ENCODE data around the gene PRR16.
"Not testable (repeated sequence)": the region's sequence is repeated elsewhere in the genome, so short reads cannot be mapped to it uniquely, and the experiment has no call there.

The PRR16 gene

GRCh38 chr5:120463991-120464626 is at the start of gene PRR16:
Gene PRR16, plus strand, starts transcription at chr5:120464300.
- peak; percentile 20 to 29 for DNase-seq

- DNase-seq = no peak
These were observed 48.1 kb upstream of the PRR16 start for GRCh38 chr5:120415985-120416384.

GRCh38 chr5:120419127-120419526 is 45.0 kb upstream of the PRR16 start:
- DNase-seq = no peak

- not testable (repeated sequence) for DNase-seq
These were observed 37.3 kb upstream of the PRR16 start for GRCh38 chr5:120426633-120427275.

- no peak for DNase-seq
These were observed 33.5 kb upstream of the PRR16 start for GRCh38 chr5:120430572-120430971.

GRCh38 chr5:120432861-120433260 is 31.2 kb upstream of the PRR16 start:
- no peak for DNase-seq

- no peak for DNase-seq
These were observed 29.0 kb upstream of the PRR16 start for GRCh38 chr5:120435129-120435528.

GRCh38 chr5:120436996-120437395 is 27.1 kb upstream of the PRR16 start:
- DNase-seq = no peak

- DNase-seq = no peak
These were observed 21.4 kb upstream of the PRR16 start for GRCh38 chr5:120442694-120443093.

- DNase-seq = no peak
These were observed 20.5 kb upstream of the PRR16 start for GRCh38 chr5:120443607-120444006.

- no peak for DNase-seq
These were observed 18.0 kb upstream of the PRR16 start for GRCh38 chr5:120446068-120446492.

GRCh38 chr5:120446901-120447300 is 17.2 kb upstream of the PRR16 start:
- no peak for DNase-seq

GRCh38 chr5:120447706-120448239 is 16.3 kb upstream of the PRR16 start:
- DNase-seq = no peak

GRCh38 chr5:120449501-120449900 is 14.6 kb upstream of the PRR16 start:
- no peak for DNase-seq

- DNase-seq = no peak
These were observed 13.2 kb upstream of the PRR16 start for GRCh38 chr5:120450910-120451309.

GRCh38 chr5:120451445-120451844 is 12.7 kb upstream of the PRR16 start:
- no peak for DNase-seq

GRCh38 chr5:120452471-120452870 is 11.6 kb upstream of the PRR16 start:
- DNase-seq = no peak

- DNase-seq = no peak
These were observed 9.9 kb upstream of the PRR16 start for GRCh38 chr5:120454094-120454798.

GRCh38 chr5:120456006-120456405 is 8.1 kb upstream of the PRR16 start:
- DNase-seq = no peak

GRCh38 chr5:120457839-120458507 is 6.1 kb upstream of the PRR16 start:
- DNase-seq = peak; percentile 53 to 64

- not testable (repeated sequence) for DNase-seq
These were observed 5.6 kb upstream of the PRR16 start for GRCh38 chr5:120458508-120458847.

- no peak for DNase-seq
These were observed 2.8 kb upstream of the PRR16 start for GRCh38 chr5:120461251-120461650.

- DNase-seq = no peak
These were observed 957 bp upstream of the PRR16 start for GRCh38 chr5:120463006-120463680.
